ENCODE measurements around the gene MRPS30. TPM values are rescaled to one million over a fixed set of nuclear protein-coding genes. Genes with fewer than 3 reads are reported as not detected.

The MRPS30 gene
- total and polyA plus RNA-seq, 2 experiments from 2014 or later = 86.1 to 156 TPM

- peak overlapping the region; percentile 100 for H3K4me3 Mint-ChIP-seq
- peak overlapping the region; percentile 87 for H3K4me3 ChIP-seq
- H3K9me3 Mint-ChIP-seq = no peaks in the 10 kb centered on the region
- DNase-seq (ENCODE audit: low spot score) = peak; percentile 72
- peaks cover 5% of the 10 kb centered on the region; the same call in 1 of the 2 replicates for H4K20me1 ChIP-seq (replicated peaks; ENCODE audit: insufficient read depth)
- H3K36me3 Mint-ChIP-seq (ENCODE audit: low read depth) = peaks cover 39% of the 10 kb centered on the region
- H3K79me2 ChIP-seq (replicated peaks; ENCODE audit: insufficient read depth) = peaks cover 55% of the 10 kb centered on the region
- TF ChIP-seq POLR2AphosphoS5 (IDR thresholded peaks at IDR 0.05; ENCODE audit: low read depth) (peak; percentile 35), CREB1 (CRISPR knock-in tag; IDR thresholded peaks at IDR 0.05; ENCODE audit: low read depth) (0 out of 2 replicates have a peak, but pooled peaks have one; percentile 26), REST (IDR thresholded peaks at IDR 0.05; ENCODE audit: unreplicated experiment) (no peak)
- TF ChIP-seq, protein P1, sequence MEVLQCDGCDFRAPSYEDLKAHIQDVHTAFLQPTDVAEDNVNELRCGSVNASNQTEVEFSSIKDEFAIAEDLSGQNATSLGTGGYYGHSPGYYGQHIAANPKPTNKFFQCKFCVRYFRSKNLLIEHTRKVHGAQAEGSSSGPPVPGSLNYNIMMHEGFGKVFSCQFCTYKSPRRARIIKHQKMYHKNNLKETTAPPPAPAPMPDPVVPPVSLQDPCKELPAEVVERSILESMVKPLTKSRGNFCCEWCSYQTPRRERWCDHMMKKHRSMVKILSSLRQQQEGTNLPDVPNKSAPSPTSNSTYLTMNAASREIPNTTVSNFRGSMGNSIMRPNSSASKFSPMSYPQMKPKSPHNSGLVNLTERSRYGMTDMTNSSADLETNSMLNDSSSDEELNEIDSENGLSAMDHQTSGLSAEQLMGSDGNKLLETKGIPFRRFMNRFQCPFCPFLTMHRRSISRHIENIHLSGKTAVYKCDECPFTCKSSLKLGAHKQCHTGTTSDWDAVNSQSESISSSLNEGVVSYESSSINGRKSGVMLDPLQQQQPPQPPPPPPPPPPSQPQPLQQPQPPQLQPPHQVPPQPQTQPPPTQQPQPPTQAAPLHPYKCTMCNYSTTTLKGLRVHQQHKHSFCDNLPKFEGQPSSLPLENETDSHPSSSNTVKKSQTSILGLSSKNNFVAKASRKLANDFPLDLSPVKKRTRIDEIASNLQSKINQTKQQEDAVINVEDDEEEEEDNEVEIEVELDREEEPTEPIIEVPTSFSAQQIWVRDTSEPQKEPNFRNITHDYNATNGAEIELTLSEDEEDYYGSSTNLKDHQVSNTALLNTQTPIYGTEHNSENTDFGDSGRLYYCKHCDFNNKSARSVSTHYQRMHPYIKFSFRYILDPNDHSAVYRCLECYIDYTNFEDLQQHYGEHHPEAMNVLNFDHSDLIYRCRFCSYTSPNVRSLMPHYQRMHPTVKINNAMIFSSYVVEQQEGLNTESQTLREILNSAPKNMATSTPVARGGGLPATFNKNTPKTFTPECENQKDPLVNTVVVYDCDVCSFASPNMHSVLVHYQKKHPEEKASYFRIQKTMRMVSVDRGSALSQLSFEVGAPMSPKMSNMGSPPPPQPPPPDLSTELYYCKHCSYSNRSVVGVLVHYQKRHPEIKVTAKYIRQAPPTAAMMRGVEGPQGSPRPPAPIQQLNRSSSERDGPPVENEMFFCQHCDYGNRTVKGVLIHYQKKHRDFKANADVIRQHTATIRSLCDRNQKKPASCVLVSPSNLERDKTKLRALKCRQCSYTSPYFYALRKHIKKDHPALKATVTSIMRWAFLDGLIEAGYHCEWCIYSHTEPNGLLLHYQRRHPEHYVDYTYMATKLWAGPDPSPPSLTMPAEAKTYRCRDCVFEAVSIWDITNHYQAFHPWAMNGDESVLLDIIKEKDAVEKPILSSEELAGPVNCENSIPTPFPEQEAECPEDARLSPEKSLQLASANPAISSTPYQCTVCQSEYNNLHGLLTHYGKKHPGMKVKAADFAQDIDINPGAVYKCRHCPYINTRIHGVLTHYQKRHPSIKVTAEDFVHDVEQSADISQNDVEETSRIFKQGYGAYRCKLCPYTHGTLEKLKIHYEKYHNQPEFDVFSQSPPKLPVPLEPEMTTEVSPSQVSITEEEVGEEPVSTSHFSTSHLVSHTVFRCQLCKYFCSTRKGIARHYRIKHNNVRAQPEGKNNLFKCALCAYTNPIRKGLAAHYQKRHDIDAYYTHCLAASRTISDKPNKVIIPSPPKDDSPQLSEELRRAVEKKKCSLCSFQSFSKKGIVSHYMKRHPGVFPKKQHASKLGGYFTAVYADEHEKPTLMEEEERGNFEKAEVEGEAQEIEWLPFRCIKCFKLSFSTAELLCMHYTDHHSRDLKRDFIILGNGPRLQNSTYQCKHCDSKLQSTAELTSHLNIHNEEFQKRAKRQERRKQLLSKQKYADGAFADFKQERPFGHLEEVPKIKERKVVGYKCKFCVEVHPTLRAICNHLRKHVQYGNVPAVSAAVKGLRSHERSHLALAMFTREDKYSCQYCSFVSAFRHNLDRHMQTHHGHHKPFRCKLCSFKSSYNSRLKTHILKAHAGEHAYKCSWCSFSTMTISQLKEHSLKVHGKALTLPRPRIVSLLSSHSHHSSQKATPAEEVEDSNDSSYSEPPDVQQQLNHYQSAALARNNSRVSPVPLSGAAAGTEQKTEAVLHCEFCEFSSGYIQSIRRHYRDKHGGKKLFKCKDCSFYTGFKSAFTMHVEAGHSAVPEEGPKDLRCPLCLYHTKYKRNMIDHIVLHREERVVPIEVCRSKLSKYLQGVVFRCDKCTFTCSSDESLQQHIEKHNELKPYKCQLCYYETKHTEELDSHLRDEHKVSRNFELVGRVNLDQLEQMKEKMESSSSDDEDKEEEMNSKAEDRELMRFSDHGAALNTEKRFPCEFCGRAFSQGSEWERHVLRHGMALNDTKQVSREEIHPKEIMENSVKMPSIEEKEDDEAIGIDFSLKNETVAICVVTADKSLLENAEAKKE (CRISPR knock-in tag; IDR thresholded peaks at IDR 0.05) = no peak
- H3K4me1 Mint-ChIP-seq = peaks cover 21% of the 10 kb centered on the region
- peak; percentile 67 for ATAC-seq
- H3K36me3 ChIP-seq (ENCODE audit: insufficient read depth) = peaks cover 34% of the 10 kb centered on the region; the same call in 1 of the 2 replicates
- no peaks in the 10 kb centered on the region for H3F3A ChIP-seq (replicated peaks; ENCODE audit: low read depth)
- no peaks in the 10 kb centered on the region for H3K27me3 ChIP-seq (ENCODE audit: insufficient read depth)
- H3K9me2 ChIP-seq (ENCODE audit: insufficient read depth) = no peaks in the 10 kb centered on the region
- peaks cover 8% of the 10 kb centered on the region for H3K27me3 Mint-ChIP-seq (ENCODE audit: insufficient read depth, low read depth, poor library complexity)
- peak overlapping the region; percentile 99 for H3K27ac Mint-ChIP-seq
- 0 out of 2 replicates have a peak, but pooled peaks cover 3% of the 10 kb centered on the region for H3K4me1 ChIP-seq (ENCODE audit: insufficient read depth)
- no peak overlapping the region; the same call in 1 of the 2 replicates for H2AFZ ChIP-seq
- peak overlapping the region; percentile 82 for H3K4me2 ChIP-seq
- peak overlapping the region; percentile 68 for H3K27ac ChIP-seq (ENCODE audit: low read depth)
These were observed 638 bp downstream of the MRPS30 start for GRCh38 chr5:44809215-44809955.
